Prostate gland (tissue), 2 donors: ENCODE data around the gene EFR3B. TPM values are rescaled to one million over a fixed set of nuclear protein-coding genes. Genes with fewer than 3 reads are reported as not detected.

Source experiments
- DNase-seq: peaks from one replicate; pipeline ENCODE4 v3.0.0-alpha.2; 2019; ENCODE audit warnings: low spot score
- H3K27ac ChIP-seq, 2 donors: fragments of 200-600 bp; sonication (generic); 2 replicates each; pipeline ENCODE4 v1.5.1; 2017 to 2019
- H3K27me3 ChIP-seq: fragments of 200-600 bp; sonication (generic); replicated peaks from 2 replicates; pipeline ENCODE4 v1.5.1; 2019; ENCODE audit not compliant: insufficient read depth
- H3K36me3 ChIP-seq, 2 donors: fragments of 200-600 bp; sonication (generic); 1 replicate in 1 of 2; 2 replicates in 1 of 2; pipeline versions ENCODE4 v1.5.1 to v1.8.1; 2017 to 2019
- H3K4me1 ChIP-seq: fragments of 200-600 bp; sonication (generic); replicated peaks from 2 replicates; pipeline ENCODE4 v1.5.1; 2019
- H3K4me3 ChIP-seq, 2 donors: fragments of 200-600 bp; sonication (generic); 2 replicates each; pipeline ENCODE4 v1.5.1; 2017 to 2019
- H3K9me3 ChIP-seq: fragments of 200-600 bp; sonication (generic); 2 replicates; pipeline ENCODE4 v1.5.1; 2017
- CTCF ChIP-seq, 4 experiments: fragments of 200-600 bp in 2 of 4; fragments of 450-650 bp in 2 of 4; sonication (generic) in 2 of 4; IDR thresholded peaks; 1 replicate in 3 of 4; 2 replicates in 1 of 4; pipeline ENCODE4 v1.5.1; 2016 to 2019; ENCODE audit warnings: antibody characterized with exemption in 4 of 4, mild to moderate bottlenecking in 2 of 4, moderate library complexity in 2 of 4
- POLR2A ChIP-seq: fragments of 450-650 bp; IDR thresholded peaks from one replicate; pipeline ENCODE4 v1.6.1; 2016; ENCODE audit warnings: antibody characterized with exemption, mild to moderate bottlenecking
- POLR2AphosphoS5 ChIP-seq: sonication (generic); formaldehyde crosslinking; IDR thresholded peaks from one replicate; pipeline ENCODE4 v1.6.1; 2017; ENCODE audit warnings: antibody characterized with exemption
- WGBS: methylation state at CpG from one replicate; pipeline ENCODE4 v1.1.5; 2018; 5-methylcytosine and 5-hydroxymethylcytosine counted together
- intact Hi-C: fragments of 100-400 bp; cut with DNase I; formaldehyde crosslinking; loops from one replicate; pipeline ENCODE4 v1.14.2; 2022
- total RNA-seq, 2 donors: library from RNA; depleted of rRNA; stranded (reverse); fragments of >200 nt; gene quantifications; one replicate each; pipeline ENCODE4 v1.1.0, GENCODE V29; 2016

Gene EFR3B
- total RNA-seq, 2 donors from 2014 or later: 0.14 to 1.6 TPM

GRCh38 chr2:25079050-25079635, 37.3 kb downstream of the EFR3B start:
- H3K4me3 ChIP-seq: no peak overlapping the region
- TF ChIP-seq POLR2AphosphoS5 (no peak), CTCF (IDR thresholded peaks at IDR 0.05) (no peak), POLR2A (no peak)
- intact Hi-C loops: no loop called here
- H3K9me3 ChIP-seq: no peaks in the 10 kb centered on the region
- 65% methylated on average over 3 of the region's 3 CpGs for WGBS
- H3K27me3 ChIP-seq: no peaks in the 10 kb centered on the region
- H3K27ac ChIP-seq: no peak overlapping the region
- no peaks in the 10 kb centered on the region for H3K36me3 ChIP-seq
- DNase-seq: no peak
- H3K4me1 ChIP-seq: no peaks in the 10 kb centered on the region

- intact Hi-C loops: no loop called here
- Histone ChIP-seq H3K9me3 (no peaks in the 10 kb centered on the region), H3K36me3 (no peaks in the 10 kb centered on the region), H3K27me3 (no peaks in the 10 kb centered on the region), H3K4me1 (no peaks in the 10 kb centered on the region), H3K4me3 (no peak overlapping the region), H3K27ac (no peak overlapping the region)
- no peak for TF ChIP-seq POLR2A
- no peak for TF ChIP-seq CTCF (IDR thresholded peaks at IDR 0.05)
- TF ChIP-seq POLR2AphosphoS5: no peak
- WGBS: 95% methylated on average over 9 of the region's 9 CpGs
- DNase-seq: no peak
Observed at GRCh38 chr2:25081237-25081790, 39.4 kb downstream of the EFR3B start.

- H3K9me3 ChIP-seq: no peaks in the 10 kb centered on the region
- intact Hi-C loops: no loop called here
- WGBS: 84% methylated on average over 6 of the region's 6 CpGs
- DNase-seq: no peak
- H3K27me3 ChIP-seq: no peaks in the 10 kb centered on the region
- H3K27ac ChIP-seq: no peak overlapping the region
- TF ChIP-seq CTCF (IDR thresholded peaks at IDR 0.05): no peak
- TF ChIP-seq POLR2AphosphoS5: no peak
- no peak for TF ChIP-seq POLR2A
- H3K36me3 ChIP-seq: no peaks in the 10 kb centered on the region
- H3K4me3 ChIP-seq: no peak overlapping the region
- H3K4me1 ChIP-seq: no peaks in the 10 kb centered on the region
Observed at GRCh38 chr2:25082002-25082622, 40.2 kb downstream of the EFR3B start.

GRCh38 chr2:25085761-25086560, 44.1 kb downstream of the EFR3B start:
- no peaks in the 10 kb centered on the region for H3K9me3 ChIP-seq
- TF ChIP-seq CTCF (IDR thresholded peaks at IDR 0.05) (no peak), POLR2AphosphoS5 (peak; percentile 62), POLR2A (no peak)
- no peaks in the 10 kb centered on the region for H3K27me3 ChIP-seq
- no peaks in the 10 kb centered on the region for H3K36me3 ChIP-seq
- WGBS: 63% methylated on average over 4 of the region's 4 CpGs
- no peaks in the 10 kb centered on the region for H3K4me1 ChIP-seq
- no peak overlapping the region for H3K4me3 ChIP-seq
- intact Hi-C loops: no loop called here
- H3K27ac ChIP-seq: no peak overlapping the region
- peak; percentile 8 for DNase-seq
